NCI-H69 (cell line): ENCODE results near the gene COL6A2.
"Not testable (repeated sequence)": the region's sequence is repeated elsewhere in the genome, so short reads cannot be mapped to it uniquely, and the experiment has no call there.

Experiments
- DNase-seq: peaks from one replicate; lab custom pipeline; 2025; lab: John Stamatoyannopoulos, UW

The COL6A2 gene

GRCh38 chr21:46079352-46080170 lies 18.4 kb upstream of the COL6A2 start:
- DNase-seq = no peak

DNA sequence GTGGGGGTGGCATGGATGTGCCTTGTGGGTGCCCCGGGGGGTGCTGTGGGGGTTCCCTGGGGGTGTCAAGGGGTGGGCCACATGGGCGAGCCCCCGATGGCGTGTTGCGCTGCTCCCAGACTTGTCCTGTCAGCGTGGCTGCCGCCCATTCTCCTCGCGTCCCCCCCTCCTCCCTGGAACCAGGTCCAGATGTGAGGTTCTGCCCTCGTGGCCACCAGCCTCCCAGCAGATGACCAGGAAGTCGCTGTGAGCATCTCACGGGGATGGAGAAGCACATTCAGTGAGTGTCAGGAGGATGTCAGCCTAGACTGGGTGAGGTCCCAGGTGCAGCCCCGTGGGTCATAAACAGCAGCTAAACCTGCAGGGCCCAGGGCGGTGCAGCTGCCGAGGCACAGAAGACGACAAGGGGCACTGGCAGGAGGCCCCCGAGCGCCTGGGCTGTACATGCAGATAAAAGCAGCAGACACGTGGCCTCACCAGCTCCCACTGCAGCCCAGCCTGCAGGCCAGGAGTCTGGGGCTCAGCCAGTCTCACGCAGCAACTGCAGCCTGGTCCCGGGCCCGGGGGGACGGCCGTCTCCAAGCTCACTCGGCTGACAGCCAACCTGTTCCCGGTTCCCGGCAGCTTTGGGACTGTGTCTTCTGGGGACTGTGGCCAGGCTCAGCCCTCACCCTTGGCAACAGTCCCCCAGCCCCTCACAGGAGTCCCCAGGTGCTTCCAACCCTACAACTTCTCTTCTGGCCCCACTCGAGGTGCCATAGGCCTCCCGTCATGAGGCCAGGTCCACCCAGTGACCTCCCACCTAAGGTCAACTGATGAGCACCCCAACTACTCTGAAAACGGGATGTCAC lies 17.5 kb upstream of the COL6A2 start:
- DNase-seq = no peak

DNA sequence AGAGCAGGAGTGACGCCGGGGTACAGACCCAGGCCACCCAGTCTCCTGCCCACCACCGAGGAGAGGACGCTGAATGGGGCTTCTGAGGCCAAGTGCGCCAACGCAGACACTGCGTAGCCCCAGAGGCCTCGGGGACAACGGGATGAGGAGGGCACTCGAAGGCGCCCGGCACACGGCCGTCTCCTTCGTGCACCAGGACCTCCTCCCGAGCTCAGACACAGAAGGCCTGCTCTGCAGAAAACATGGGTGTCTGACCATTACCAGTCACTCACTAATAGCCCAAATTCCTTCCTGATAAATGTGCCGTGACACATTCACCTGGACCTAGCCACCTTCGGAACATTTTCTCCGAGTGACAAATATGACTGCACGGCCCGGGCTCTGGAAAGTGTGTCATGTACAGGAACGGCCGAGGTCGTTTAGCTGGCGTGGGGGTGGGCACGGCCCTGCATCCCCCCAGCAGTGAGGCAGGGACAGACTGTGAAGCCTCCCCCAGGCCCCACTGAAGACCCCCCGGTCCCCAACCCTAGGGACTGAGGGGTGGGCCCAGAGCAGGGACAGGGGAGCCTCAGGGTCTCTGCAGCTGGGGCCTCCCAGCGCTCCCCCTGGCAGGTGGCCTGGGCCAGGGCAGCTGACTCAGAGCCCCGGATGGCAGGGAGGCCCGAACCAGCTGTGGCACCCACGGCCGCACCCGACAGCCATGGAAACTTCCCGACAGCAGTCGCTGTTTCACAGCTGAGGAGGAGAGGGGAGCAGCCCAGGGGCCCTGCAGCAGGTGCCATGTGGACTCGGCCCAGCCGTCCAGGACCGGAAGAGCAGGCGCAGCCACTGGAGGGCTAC lies 16.7 kb upstream of the COL6A2 start:
- DNase-seq = no peak

DNA sequence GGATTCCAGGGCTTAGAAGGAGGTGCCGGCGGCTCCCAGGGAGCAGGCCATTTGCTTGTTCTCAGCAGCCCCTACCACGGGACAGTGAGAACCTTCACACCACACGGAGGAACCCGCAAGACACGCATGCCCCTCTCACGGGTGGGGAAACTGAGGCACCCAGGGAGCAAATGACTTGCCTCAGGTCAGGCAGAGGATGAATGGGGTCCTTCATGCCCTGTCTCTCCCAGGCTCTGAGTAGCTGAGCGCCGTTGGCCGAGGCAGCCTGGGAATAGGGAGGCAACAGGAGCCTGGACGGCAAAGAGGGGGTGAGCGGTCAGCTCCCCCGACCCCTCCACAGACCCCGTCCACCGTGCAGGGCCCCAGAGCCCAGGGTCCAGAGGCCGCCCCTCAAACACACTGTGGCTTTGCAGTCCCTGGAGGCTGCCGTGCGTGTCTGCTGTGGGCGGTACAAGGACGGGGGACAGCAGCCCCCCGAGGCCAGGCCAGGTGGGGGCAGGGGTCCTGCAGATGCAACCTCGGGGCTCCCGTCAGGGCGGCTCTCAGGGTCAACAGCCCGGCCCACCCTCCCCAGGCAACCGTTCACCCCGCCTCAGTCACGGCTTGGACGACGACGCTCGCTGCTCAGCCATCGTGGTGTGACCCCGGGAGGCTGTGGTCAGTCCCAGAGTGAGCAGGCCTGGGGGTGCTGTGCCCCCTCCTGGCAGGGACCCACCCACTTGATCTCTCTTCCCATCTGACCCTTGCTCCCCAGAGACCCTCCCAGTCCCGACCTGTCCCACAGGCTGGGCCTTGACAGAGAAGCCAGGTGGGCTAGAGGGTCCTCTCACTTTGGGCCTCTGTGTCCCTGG lies 15.8 kb upstream of the COL6A2 start:
- DNase-seq = no peak

DNA sequence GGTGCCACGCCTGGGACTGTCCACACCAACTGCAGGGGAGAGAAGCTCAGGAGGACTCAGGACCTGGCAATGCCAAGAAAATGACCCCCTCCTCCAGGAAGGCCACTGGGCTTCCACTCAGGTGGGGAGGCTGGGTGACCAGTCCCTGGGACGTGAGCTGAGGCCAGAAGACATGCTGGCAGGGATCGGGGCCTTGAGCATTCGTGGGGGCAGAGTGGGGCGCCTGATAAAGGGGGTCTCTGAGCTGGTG lies 15.3 kb upstream of the COL6A2 start:
- DNase-seq = no peak

GRCh38 chr21:46082963-46083790 lies 14.7 kb upstream of the COL6A2 start:
- DNase-seq = no peak

DNA sequence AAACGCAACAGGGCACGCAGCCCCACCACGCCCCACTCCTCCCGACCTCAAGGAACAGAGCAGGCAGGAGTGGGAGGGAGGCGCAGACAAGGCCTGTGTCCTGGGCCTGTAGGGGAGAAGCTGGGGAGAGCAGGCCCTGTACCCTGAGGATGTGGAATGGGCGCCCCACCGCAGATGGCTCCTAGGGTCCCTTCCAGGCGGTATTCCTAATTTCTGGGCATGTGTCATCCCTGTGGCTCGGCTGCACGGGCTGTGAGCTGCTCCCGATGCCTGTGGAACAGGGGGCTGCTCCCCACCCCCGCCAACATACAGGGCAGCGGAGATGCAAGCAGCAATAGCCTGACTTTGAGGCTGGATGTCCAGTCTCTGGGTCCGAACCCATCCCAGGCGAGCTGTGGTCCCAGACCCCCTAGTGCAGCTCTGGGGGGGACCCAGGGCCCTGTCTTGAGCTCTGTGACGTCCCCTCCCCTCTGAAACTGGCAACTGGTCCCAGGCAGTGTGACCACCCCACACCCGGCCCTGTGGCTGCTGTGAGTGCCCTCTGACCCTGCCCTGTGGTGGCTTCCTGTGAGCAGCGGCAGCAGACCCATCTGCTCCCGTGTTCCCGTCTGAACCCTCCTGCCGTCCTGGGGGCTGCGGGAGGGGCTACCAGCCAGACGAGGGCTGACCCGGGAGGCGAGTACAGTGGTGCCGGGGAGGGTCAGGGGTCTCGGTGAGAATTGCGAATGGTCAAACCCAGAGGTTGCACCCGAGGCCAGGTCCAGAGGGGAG lies 13.9 kb upstream of the COL6A2 start:
- no peak for DNase-seq

DNA sequence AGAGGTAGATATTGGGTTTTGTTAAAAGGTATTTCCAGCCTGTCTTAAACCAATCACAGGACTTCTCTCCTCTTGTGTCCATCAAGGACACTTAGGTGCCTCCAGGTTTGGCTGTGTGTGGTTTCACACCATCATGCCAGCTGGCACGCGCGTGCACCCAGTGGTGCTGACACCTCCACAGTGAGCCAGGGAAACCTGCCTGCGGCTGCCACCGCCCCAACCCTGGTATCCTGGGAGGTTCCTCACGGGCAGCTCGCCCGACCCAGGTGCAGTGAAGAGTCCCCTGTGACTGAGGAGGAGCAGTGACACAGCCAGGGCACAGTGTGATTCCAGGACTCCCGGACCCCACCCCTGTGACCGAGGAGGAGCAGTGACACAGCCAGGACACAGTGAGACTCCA lies 13.2 kb upstream of the COL6A2 start:
- no peak for DNase-seq

DNA sequence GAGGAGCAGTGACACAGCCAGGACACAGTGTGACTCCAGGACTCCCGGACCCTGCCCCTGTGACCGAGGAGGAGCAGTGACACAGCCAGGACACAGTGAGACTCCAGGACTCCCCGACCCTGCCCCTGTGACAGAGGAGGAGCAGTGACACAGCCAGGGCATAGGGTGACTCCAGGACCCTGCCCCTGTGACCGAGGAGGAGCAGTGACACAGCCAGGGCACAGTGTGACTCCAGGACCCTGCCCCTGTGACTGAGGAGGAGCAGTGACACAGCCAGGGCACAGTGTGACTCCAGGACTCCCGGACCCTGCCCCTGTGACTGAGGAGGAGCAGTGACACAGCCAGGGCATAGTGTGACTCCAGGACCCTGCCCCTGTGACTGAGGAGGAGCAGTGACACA lies 12.7 kb upstream of the COL6A2 start:
- not testable (repeated sequence) for DNase-seq

DNA sequence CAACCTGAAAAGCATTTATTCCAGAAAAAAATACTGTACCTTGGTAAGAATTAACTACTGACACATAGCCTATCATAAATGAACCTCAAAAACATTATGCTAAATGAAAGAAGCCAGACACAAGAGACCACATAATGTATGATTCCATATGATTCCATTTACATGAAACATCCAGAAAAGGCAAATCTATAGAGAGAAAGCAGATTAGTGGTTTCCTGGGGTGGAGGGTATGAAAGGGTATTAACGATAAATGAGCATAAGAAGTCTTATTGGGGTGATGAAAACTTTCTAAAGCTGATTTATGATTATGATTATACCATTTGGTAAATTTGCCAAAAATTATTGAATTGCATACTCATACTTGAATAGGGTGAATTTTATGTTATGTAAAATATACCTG lies 10.3 kb upstream of the COL6A2 start:
- no peak for DNase-seq

GRCh38 chr21:46088189-46088588 lies 9.7 kb upstream of the COL6A2 start:
- no peak for DNase-seq

DNA sequence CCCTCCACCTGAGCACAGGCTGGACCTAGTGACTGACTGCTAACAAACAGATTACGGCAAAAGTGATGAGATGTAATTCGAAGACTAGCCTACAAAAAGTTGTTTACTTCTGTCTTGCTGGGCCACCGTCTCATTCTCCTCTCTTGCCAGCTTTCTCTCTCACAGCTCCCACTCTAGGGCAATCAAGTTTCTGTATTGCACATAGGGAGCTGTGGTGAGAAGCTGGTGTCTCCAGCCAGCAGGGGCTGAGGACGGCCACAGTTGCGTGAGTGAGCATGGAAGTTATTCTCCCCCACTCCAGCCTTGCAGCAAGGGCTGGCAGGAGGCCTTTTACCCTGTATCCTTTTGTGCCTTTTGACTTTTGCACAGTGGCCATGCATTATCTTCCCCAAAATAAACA lies 8.6 kb upstream of the COL6A2 start:
- no peak for DNase-seq

DNA sequence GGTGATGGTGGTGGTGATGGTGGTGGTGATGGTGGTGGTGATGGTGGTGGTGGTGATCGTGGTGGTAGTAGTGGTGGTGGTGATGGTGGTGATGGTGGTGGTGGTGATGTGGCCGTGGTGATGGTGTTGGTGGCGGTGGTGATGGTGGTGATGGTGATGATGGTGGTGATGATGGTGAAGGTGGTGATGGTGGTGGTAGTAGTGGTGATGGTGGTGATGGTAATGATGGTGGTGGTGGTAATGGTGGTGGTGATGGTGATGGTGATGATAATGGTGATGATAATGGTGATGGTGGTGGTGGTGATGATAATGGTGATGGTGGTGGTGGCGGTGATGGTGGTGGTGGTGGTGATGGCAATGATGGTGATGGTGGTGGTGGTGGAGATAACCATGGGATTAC lies 6.8 kb upstream of the COL6A2 start:
- DNase-seq = no peak

- DNase-seq = no peak
Observed at GRCh38 chr21:46091631-46092025, 6.3 kb upstream of the COL6A2 start.

DNA sequence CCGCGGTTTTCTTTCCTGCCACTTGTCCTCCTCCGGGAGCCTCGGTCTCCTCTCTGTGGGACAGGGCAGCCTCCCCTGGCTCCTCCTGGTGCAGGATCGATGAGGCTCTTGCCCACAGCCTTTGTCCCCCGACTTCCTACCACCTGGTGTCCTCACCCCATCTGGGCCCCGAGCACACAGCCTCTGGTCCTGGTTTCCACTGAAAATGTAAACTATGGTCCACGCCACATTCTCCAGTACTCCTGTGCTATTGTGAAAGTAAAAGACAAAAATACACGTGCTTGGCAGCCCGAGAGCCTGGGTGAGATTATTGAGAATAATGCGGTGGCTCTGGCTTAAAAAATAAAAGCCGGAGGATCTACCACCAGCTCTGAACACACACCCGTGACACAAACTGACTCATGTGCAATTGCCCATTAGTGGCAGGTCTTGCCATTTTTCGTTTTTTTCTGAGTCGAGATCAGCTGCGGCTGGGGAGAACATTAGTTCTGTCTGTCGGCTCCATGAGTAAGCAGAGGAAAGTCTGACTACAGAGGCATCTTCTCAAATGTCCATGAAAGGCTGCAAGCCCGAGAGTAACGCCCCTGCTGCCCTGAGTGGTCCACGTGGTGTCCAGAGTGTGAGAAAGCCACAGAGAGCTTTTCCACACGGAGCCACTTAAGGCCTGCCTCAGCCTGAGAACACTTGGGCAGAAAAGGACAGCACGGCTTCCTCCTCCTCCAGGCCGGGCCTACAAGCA lies 5.7 kb upstream of the COL6A2 start:
- no peak for DNase-seq

GRCh38 chr21:46092811-46093667 lies 4.9 kb upstream of the COL6A2 start:
- DNase-seq = no peak

GRCh38 chr21:46093668-46094400 lies 4.1 kb upstream of the COL6A2 start:
- no peak for DNase-seq
